Measurements from ENCODE around the gene PDE4D.
"Not testable (repeated sequence)": the region's sequence is repeated elsewhere in the genome, so short reads cannot be mapped to it uniquely, and the experiment has no call there.

The PDE4D gene

DNA sequence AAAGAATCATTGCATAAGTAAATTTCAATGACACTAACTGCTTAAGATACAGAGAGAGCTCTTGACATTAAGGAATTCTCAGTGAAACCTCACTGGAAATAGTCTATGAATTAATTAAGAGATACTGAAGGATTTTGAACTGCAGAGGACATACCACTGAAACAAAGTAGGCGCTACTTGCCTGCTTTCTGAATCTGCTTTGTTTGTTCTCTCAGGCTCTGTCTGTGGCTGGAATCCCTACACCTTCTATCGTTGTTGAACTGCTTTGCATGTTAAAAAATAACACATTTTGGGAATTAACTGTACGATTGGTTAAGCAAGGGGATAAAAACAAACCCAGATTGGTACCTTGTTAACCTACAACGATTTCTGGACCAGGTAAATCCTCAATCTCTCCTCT is 435.2 kb downstream of the PDE4D start:
- DNase-seq = no peak

DNA sequence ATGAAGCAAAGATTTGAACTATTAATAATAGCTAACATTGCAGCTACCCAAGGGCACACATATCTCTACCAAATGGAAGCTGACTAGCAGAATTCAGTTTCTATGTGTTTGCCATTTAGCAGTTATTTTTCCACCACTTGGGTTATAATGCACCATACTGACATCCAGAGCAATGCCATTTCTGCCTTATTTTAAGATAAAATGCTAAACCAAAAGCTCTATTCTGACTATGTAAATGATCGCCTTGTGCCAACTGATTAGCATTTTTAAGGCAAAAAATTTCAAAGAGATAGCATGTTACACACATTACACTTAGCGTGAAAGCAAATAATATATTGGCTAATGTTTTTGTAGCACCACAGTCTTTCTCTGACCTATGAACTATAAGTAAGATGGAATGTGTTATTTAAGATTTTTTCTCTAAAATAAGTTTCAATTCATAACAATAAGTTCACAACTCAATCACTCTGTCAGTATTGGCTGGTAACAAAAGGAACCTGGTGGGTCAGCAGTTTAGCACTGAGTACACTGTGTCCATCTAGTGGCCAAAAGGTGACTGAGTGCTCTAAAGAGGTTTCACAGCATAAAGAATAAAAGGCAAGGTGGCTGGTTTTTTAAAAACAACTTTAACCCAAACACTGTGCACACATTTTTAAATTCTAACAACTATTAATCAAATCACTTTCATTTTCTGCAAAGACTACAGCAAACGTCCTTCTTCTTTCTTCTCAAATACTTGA is 443.5 kb downstream of the PDE4D start:
- DNase-seq = no peak

DNA sequence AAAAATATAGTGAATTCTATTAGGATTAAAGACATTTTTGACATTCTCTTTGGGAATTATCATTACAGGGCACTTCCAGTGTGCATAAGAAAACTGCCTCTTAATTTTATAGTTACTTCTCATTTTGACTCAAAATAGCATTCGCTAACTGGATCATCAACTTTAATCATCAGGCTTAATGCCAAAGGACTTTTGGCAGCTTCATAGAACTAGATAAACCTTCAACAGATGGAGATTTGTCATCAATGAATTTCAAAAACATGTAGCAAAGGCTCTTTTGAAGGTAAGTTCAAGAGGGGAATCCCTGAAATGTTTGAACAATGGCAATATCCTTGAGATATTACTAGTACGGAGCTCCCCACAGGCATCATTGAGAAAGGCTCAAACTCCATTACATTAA is 447.2 kb downstream of the PDE4D start:
- DNase-seq = no peak

DNA sequence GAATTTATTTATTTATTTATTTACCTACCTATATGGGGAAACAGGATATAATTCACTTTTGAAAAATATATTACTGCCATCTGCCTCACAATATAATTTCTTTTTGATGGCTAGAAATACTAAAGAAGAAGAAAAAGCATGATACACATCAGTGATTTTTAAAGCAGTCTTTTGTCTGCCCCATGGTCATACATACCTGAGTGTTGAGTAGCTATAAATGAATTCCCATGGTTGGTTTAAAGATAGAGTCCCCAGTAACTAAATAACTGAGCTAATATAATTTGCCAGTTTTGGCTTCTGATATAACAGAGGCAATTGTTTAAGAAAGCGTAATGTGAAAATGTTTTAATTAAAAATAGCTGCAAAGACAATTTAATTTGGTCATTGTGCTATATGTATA is 447.8 kb downstream of the PDE4D start:
- no peak for DNase-seq

DNA sequence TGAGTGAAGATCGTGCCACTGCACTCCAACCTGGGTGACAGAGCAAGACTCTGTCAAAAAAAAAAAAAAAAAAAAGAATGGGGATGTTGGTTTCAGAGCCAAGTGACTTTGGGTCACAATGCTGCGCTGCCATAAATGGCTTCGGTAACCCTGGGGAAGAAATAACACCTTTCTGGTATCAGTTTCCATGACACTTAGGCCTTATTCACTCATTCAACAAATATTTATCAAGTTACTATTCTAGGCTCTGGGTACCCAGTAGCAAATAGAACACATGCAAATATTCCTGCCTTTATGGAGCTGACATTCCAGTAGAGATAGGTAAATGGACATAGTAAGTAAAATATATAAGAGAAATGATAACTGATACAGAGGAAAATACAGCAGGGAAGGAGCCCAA is 454.2 kb downstream of the PDE4D start:
- no peak for DNase-seq

DNA sequence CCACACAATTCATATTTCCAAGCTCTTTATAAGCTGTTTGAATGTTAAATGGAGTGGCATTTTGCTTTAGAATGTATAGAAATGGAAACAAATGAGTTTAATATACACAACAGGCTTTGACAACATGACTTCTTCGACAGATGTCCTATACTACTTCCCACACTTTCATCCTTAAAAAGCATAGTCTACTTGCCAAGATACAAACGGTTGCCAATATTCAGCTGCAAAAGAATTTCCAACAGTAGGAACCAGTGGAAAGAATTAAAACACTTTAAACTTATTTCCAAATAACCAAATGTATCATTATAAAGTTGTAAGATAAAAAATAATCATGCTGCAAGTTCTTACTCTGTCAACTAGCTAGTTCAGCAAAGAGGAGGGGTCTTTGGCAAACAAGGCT is 456.4 kb downstream of the PDE4D start:
- no peak for DNase-seq

DNA sequence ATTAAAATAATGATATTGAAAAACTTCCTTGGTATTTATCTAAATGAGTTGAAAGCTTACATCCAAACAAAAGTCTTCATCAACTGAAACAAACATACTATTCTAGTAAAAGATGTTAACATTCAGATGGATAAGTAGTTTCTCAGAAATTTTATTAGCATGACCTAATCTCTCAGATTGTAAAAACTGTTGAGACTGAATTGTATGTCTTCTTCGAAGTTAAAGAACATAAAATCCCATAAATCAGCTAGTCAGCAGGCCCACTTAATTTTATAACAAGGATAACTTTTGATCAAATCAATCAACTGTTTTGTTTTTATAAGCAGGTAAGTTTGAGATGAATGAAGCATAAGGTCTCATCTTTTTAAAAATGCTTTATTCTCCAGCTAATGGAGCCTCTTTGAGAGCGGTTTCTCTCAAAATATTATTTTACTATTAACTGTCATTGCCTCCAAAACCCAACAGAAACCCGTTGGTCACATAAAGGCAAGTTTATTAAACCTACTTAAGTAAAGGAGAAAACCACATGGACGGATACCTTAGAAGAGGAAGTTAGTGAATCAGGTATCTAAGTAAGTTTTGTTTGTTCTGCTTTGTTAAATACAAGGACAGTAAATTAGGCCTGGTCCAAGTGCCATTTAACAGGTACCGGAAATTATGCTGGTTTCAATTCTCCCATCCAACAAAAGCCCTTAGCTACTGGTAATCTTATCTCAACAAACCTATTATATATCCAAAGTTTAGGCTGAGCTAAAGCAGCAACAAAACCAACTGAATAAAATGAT is 457.0 kb downstream of the PDE4D start:
- no peak for DNase-seq

DNA sequence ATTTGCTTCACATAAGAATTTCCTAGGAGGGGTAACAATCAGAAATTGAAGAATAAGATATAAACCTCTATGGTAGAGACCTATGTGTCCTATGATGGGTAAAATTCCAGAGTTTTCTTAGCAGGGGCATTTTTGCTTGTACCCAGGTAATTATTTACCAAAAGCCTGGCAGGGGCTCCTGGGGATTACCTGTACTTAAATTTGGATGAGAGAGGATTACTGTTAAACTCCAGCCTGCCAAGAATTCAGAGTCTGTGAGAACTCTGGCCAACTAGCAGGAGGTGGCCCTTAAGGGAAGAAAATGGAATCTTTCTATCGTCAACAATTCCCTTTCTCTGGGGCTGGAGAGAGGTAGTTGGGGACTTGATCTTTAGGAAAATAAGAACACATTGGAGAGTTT is 460.4 kb downstream of the PDE4D start:
- DNase-seq = no peak

DNA sequence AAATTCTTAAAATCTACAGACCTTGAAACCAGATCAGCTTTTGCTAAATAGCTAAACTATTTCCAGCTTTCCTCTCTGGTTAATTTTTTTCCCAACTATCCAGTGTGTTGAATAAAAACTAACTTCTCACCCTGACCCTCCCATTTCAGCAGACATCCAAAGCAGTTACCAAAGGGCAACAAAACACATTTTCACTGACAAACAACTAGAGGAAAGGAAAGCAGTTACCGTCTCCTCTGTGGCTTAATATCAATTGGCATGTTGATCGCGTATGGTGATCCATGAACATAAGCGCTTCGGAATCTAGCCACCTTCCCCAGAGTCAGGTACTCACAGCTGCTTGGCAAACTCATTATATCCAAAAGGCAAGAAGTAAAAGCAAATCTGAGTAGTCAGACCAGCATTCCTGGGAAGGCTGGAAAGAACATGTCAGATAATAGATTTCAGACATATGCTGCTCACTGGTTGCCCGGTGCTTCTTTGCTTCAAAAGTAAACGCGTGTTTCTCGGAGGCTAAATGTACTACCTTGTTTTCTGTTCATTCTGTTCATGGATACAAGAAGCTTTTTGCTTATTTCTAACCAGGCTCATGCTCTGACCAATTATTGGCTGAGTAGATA is 463.4 kb downstream of the PDE4D start:
- no peak for DNase-seq

DNA sequence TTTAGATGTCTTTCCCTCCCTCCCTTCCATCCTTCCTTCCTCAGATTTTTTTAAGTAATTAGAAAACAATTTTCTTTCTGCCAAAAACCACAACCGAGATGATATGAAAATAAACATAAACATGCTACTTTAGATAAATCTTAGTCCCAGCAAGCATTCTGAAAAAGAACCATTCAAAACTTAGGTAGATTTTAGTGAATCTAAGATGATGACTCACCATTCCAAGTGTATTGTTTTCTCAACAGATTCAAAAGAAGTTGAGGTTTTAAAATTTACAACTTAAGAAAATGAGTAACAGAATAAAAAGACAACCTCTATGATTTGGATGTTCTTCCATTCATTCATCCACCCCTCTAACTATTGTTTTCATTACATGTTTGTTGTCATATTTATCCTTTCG is 465.1 kb downstream of the PDE4D start:
- no peak for DNase-seq

DNA sequence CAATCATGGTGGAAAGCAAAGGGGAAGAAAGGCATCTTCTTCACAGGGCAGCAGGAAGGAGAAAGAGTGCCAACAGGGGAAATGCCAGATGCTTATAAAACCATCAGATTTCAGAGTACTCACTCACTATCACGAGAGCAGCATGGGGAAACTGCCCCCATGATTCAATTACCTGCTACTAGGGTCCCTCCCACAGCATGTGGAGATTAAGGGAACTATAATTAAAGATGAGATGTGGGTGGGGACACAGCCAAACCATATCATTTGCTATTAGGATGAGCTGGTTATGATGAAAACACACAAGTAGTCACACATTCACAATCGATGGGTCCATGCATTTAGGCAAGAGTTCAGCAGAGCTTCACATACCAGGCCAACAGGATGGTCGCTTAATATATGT is 469.0 kb downstream of the PDE4D start:
- DNase-seq = no peak

DNA sequence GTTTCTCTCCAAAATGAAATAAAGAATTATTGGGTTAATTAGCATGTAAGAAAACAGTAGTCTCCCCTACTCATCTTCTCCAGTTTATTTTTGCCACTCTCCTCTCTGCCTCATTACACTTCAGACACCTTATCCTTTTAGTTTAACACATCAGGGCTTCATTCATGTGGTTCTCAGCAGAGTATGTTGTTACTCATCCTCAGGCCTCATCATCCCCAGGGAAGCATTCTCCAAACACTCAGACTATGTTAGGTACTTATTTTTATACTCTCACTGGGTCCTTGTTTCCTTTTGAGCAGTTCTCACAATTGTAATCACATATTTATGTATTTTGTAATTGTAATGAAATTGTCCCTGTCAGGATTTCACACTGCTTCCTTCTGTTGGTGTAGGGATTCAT is 470.5 kb downstream of the PDE4D start:
- DNase-seq = no peak

DNA sequence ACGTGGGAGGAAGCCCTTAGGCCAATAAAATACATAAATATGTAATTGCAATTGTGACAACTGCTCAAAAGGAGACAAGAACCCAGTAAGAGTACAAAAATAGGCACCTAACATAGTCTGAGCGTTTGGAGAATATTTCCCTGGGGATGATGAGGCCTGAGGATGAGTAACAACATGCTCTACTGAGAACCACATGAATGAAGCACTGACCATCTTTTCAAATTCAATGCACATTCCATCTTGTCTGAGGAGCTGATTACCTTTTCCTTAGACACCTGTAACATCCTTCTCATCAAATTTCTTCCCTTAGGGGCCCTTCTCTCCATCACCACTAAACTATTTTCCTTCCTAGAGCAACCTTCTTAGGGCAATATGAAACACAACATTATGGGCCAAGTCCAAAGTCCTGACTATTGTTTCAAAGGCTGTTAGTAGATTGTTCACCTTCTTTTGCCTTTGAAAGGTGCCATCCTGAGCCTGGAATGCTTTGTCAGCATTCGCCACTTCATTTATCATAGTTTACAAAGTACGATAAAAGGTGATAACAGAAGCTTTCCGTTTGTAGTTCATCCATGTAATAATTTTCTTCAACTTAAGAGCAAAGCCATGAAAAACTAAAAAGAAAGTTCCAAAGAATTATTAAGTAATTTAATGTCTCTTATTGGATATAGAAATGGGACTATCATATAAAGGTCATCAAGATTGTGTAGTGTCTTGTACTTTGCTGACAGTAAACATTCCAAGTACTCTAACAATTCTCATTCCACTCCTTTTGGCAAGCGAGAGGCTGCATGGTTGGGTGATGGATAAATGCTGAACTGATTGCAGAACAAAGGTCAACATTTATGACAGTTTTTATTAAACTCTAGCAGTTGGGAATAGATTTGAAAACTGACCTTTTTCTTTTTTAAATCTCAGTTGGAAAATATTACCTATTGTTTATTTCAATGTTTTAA is 471.3 kb downstream of the PDE4D start:
- no peak for DNase-seq

DNA sequence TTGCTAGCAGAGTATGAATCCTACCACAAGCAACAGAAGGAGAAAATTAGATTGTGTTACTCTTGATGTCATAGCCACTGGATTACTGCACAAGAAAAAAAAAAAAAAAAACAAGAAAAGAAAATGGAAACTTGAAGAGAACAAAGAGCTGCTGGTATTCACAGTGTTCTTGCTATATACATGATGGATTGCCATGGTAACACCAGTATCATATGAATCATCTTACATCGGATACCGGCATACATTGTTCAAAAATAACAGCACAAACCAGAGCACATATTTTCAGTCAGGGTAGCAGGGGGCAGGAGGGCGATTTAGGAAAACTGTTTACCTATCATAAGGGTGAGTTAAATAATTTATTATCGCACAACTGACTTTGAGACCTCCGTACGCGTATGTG is 472.9 kb downstream of the PDE4D start:
- DNase-seq = no peak

DNA sequence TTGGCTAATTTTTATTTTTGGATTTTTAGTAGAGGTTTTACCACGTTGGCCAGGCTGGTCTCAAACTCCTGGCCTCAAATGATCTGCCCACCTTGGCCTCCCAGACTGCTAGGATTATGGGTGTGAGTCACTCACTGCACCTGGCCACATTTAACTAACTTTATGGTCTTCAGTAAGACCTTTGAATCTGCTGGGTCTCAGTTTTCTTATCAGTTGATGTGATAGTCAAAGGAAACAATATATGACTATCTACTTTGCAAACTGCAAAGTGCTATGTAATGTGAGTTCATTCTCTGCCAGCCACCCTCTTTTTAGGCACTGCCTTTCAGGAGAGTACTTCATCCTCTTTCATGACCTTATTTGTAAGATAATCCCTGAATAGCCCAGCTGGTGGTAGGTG is 474.7 kb downstream of the PDE4D start:
- no peak for DNase-seq

DNA sequence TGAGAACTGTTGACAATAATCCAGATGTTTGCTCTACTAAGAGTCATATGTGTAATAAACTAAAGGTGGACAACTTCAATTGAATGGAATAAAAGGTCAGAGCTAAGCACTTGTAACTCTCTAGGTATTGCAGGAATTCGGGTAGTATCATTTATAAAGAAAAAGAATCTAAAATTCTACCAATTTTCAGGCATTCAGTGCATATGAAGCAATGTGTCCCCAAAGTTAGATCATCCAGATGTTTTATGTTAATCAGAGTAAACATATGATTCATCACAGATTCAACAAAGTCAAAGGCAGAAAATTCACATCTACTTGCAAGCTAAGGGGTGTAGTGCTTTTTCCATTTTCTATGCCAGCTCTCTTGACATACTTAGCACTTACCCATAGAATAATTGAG is 477.1 kb downstream of the PDE4D start:
- DNase-seq = no peak

DNA sequence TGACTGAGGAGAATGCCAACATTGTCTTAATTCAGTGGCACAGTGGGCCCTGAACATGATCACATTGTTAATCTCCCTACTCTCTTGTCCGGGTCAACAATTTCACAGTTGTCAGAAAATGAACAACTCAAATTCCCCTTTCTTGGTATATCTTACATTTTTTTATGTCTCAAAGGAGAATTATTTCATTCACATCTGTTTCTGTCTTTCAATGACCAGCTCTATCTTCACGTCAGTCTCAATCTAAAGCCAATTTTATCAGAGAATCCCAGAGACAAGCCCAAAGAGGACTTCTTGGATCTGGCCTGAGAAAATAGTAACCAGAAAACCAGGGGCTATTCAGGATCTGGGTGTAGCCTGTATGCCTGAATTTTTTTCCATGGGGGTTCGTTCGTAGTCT is 477.5 kb downstream of the PDE4D start:
- DNase-seq = no peak

DNA sequence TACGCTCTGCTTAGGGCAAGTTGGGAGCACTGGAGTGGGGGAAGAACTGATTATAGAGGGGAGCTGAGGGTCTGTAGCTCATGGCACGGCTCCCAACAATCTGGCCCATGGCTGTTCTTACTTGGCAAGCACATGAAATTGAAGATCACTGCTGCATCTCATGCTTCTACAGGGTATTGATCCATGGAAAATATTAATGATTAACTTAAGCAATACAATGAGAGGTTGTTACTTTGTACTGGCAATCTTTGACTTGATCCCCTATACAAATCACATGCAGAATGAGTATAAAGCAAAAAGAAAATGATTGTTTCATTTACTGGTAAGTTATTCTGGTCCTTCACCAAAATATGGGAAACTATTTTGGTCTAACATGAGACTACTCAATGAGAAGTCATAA is 481.1 kb downstream of the PDE4D start:
- DNase-seq = no peak

DNA sequence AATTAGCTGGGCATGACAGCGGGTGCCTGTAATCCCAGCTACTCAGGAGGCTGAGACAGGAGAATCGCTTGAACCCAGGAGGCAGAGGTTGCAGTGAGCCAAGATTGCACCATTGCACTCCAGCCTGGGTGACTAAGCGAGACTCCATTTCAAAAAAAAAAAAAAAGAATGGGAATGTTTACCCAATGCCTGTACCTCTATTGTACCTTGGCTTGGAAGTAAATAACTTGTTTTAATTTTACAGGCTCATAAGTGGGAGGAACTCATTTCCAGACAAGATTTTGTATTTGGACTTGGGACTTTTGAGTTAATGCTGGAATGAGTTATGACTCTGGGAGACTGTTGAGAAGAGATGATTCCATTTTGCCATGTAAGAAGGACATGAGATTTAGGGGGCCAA is 484.5 kb downstream of the PDE4D start:
- DNase-seq = not testable (repeated sequence)

DNA sequence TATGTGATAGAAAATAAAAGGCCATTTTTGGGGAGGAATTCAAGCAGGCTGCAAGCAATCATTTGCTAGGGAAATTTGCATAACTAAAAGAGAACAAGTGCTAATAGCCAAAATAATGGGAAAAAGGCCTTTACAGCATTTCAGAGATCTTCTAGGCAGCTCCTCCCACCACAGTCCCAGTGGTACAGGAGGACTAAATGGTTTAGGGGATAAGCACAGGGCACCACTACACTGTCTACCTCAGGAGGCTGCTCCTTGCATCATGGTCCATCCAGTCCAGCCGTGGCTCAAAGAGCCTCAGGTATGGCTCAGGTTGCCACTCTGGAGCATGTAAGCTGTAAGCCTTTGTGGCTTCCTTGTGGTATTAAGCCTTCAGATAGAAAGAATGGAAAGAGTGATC is 485.6 kb downstream of the PDE4D start:
- DNase-seq = no peak

DNA sequence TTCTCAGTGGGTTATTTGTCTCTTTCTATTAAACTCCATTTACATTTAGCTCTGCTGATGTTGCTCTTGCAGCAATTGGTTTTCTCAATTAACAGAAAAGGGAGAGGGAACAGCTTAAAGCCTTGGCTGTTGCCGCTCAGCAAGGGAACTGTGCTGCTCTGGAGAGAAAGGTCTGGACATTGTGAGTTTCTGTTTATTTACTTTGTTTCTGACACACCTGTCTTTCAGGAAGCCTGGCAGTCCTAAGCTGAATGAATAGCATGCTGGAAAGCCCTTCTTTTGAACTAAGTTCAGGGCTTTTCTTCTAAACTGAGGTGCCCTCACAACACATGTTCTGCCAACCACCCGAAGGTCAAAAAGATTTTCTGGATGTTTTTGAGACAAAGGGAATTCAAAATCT is 491.9 kb downstream of the PDE4D start:
- DNase-seq = no peak

DNA sequence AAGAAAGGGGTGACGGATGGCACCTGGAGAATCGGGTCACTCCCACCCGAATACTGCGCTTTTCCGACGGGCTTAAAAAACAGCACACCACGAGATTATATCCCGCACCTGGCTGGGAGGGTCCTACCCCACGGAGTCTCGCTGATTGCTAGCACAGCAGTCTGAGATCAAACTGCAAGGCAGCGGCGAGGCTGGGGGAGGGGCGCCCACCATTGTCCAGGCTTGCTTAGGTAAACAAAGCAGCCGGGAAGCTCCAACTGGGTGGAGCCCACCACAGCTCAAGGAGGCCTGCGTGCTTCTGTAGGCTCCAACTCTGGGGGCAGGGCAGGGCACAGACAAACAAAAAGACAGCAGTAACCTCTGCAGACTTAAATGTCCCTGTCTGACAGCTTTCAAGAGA is 498.6 kb downstream of the PDE4D start:
- not testable (repeated sequence) for DNase-seq

All from left hindlimb (tissue), 1 donor.